CD14-positive monocyte (primary cell): Measurements from ENCODE around the gene CREG1. TPM values are rescaled to one million over a fixed set of nuclear protein-coding genes. Genes with fewer than 3 reads are reported as not detected.
A peak's percentile ranks its signal among the peaks of the same experiment; 100 is the strongest.

Source experiments
- DNase-seq, 3 donors: peaks; one replicate each; pipeline ENCODE4 v3.0.0-alpha.2; 2011 to 2022
- H2AFZ ChIP-seq: 2 replicates; pipeline ENCODE4 v1.6.0; 2012; ENCODE audit warnings: mild to moderate bottlenecking, low read depth, low read length, inconsistent platforms; ENCODE audit not compliant: insufficient read depth, poor library complexity, severe bottlenecking
- H3K27ac ChIP-seq, 2 donors: 1 replicate in 1 of 2; 2 replicates in 1 of 2; pipeline ENCODE4 v1.5.1; 2012 to 2013; ENCODE audit warnings: low read length in 2 of 2, control low read depth in 1 of 2, inconsistent platforms in 1 of 2, low read depth in 1 of 2, mild to moderate bottlenecking in 1 of 2
- H3K27me3 ChIP-seq, 2 donors: one replicate each; pipeline versions ENCODE4 v1.6.0 to v1.6.1; 2011 to 2013; ENCODE audit warnings: low read length in 2 of 2; ENCODE audit not compliant: control insufficient read depth in 2 of 2, insufficient read depth in 2 of 2
- H3K36me3 ChIP-seq, 2 donors: replicated peaks in 1 of 2; 1 replicate in 1 of 2; 2 replicates in 1 of 2; pipeline versions ENCODE4 v1.5.1 to v1.6.1; 2012 to 2013; ENCODE audit warnings: low read length in 2 of 2, control low read depth in 1 of 2, inconsistent platforms in 1 of 2, mild to moderate bottlenecking in 1 of 2; ENCODE audit not compliant: insufficient read depth in 2 of 2, control insufficient read depth in 1 of 2
- H3K4me1 ChIP-seq, 2 donors: 1 replicate in 1 of 2; 2 replicates in 1 of 2; pipeline versions ENCODE4 v1.5.1 to v1.6.1; 2012 to 2013; ENCODE audit warnings: low read length in 2 of 2, control low read depth in 1 of 2, inconsistent platforms in 1 of 2, mild to moderate bottlenecking in 1 of 2, moderate library complexity in 1 of 2; ENCODE audit not compliant: insufficient read depth in 2 of 2, control insufficient read depth in 1 of 2
- H3K4me2 ChIP-seq: replicated peaks from 2 replicates; pipeline ENCODE3; 2012; ENCODE audit warnings: low read length, moderate library complexity, mild to moderate bottlenecking; ENCODE audit not compliant: poor library complexity, severe bottlenecking; ENCODE audit errors: extremely low read depth
- H3K4me3 ChIP-seq, 3 experiments: fragments of 200-600 bp in 1 of 3; sonication (generic) in 1 of 3; replicated peaks in 1 of 3; 1 replicate in 2 of 3; 2 replicates in 1 of 3; pipeline ENCODE4 v1.5.1; 2011 to 2013; ENCODE audit warnings: low read length in 3 of 3, mild to moderate bottlenecking in 3 of 3, control low read depth in 2 of 3, low read depth in 2 of 3, inconsistent platforms in 1 of 3, moderate library complexity in 1 of 3
- H3K79me2 ChIP-seq: 2 replicates; pipeline ENCODE4 v1.6.0; 2012; ENCODE audit warnings: mild to moderate bottlenecking, control low read depth, inconsistent platforms, low read length, moderate library complexity; ENCODE audit not compliant: insufficient read depth
- H3K9ac ChIP-seq: 2 replicates; pipeline ENCODE4 v1.6.0; 2017; ENCODE audit warnings: low read length, mild to moderate bottlenecking; ENCODE audit not compliant: insufficient read depth, poor library complexity, severe bottlenecking
- H3K9me3 ChIP-seq, 2 donors: replicated peaks in 1 of 2; 1 replicate in 1 of 2; 2 replicates in 1 of 2; pipeline versions ENCODE4 v1.5.1 to v1.6.1; 2012 to 2013; ENCODE audit warnings: low read length in 2 of 2, control low read depth in 1 of 2; ENCODE audit not compliant: control insufficient read depth in 1 of 2, insufficient read depth in 1 of 2
- H4K20me1 ChIP-seq: 2 replicates; pipeline ENCODE4 v1.6.0; 2012; ENCODE audit warnings: mild to moderate bottlenecking, low read length, control low read depth, moderate library complexity; ENCODE audit not compliant: insufficient read depth
- H3K27ac Mint-ChIP-seq, 7 donors: one replicate each; pipeline ENCODE4 v1.8.0; 2020; ENCODE audit warnings: mild to moderate bottlenecking in 7 of 7, mixed read lengths in 7 of 7, moderate library complexity in 6 of 7, inconsistent platforms in 2 of 7
- H3K27me3 Mint-ChIP-seq, 3 donors: one replicate each; pipeline ENCODE4 v1.8.0; 2021 to 2022; ENCODE audit warnings: low read depth in 3 of 3, mild to moderate bottlenecking in 3 of 3, mixed read lengths in 3 of 3, moderate library complexity in 3 of 3, inconsistent platforms in 1 of 3
- H3K36me3 Mint-ChIP-seq, 2 donors: one replicate each; pipeline ENCODE4 v1.8.0; 2020; ENCODE audit warnings: mixed read lengths in 2 of 2, inconsistent platforms in 1 of 2, mild to moderate bottlenecking in 1 of 2
- H3K4me1 Mint-ChIP-seq: one replicate; pipeline ENCODE4 v1.8.0; 2020; ENCODE audit warnings: mild to moderate bottlenecking, mixed read lengths
- H3K4me3 Mint-ChIP-seq, 2 donors: one replicate each; pipeline ENCODE4 v1.8.0; 2020; ENCODE audit warnings: mild to moderate bottlenecking in 2 of 2, mixed read lengths in 2 of 2, moderate library complexity in 1 of 2
- H3K9me3 Mint-ChIP-seq, 7 donors: one replicate each; pipeline ENCODE4 v1.8.0; 2020 to 2022; ENCODE audit warnings: mixed read lengths in 7 of 7, mild to moderate bottlenecking in 6 of 7, moderate library complexity in 6 of 7, inconsistent platforms in 2 of 7
- CTCF ChIP-seq: fragments of 200-600 bp; IDR thresholded peaks from one replicate; pipeline ENCODE4 v1.8.0; 2022; ENCODE audit warnings: antibody characterized with exemption, mild to moderate bottlenecking
- WGBS: methylation state at CpG from one replicate; pipeline ENCODE4 v1.1.5; 2013; ENCODE audit warnings: missing lambda C conversion rate; ENCODE audit not compliant: insufficient coverage; 5-methylcytosine and 5-hydroxymethylcytosine counted together
- intact Hi-C, 2 donors: fragments of 100-400 bp; cut with micrococcal nuclease; formaldehyde crosslinking; loops; one replicate each; pipeline versions ENCODE4 v1.15.0 to v1.15.1; 2023
- polyA plus RNA-seq, 3 donors: library from polyadenylated mRNA; depleted of rRNA in 1 of 3; unstranded in 2 of 3; stranded (reverse) in 1 of 3; fragments of 300-500 nt in 2 of 3; fragments of >200 nt in 1 of 3; fragmentation: Illumina TruSeq in 2 of 3; gene quantifications; 1 replicate in 2 of 3; 2 replicates in 1 of 3; pipeline ENCODE4 v1.2.3, GENCODE V29; 2012 to 2021

CREG1 gene
- polyA plus RNA-seq, 3 donors = 150 to 309 (median 248) TPM

- H3K27ac ChIP-seq = no peak overlapping the region
- no peaks in the 10 kb centered on the region for H3K27me3 ChIP-seq
- peaks cover 6% of the 10 kb centered on the region for H3K4me1 Mint-ChIP-seq
- H3K36me3 Mint-ChIP-seq = no peaks in the 10 kb centered on the region
- no peaks in the 10 kb centered on the region for H4K20me1 ChIP-seq
- H3K9me3 ChIP-seq = no peaks in the 10 kb centered on the region
- H3K79me2 ChIP-seq = no peaks in the 10 kb centered on the region
- H3K4me2 ChIP-seq = no peak overlapping the region
- no peaks in the 10 kb centered on the region for H3K4me1 ChIP-seq
- no CpG with 5 or more reads among the region's 4 CpGs for WGBS
- no peak overlapping the region for H3K9ac ChIP-seq
- H3K4me3 ChIP-seq = no peak overlapping the region
- peaks cover 0 to 1% (median 0%) of the 10 kb centered on the region in 7 donors for H3K9me3 Mint-ChIP-seq
- intact Hi-C loops = no loop called here
- no peak for DNase-seq
- no peak overlapping the region for H3K4me3 Mint-ChIP-seq
- no peak overlapping the region for H3K27ac Mint-ChIP-seq
- no peak overlapping the region for H2AFZ ChIP-seq
- no peak for TF ChIP-seq CTCF
- H3K36me3 ChIP-seq = no peaks in the 10 kb centered on the region
- peaks cover 0 to 5% (median 3%) of the 10 kb centered on the region in 3 donors for H3K27me3 Mint-ChIP-seq
These were observed 53.2 kb downstream of the CREG1 start for GRCh38 chr1:167500283-167500860.

GRCh38 chr1:167499664-167500101 lies 53.9 kb downstream of the CREG1 start:
- TF ChIP-seq CTCF = no peak
- Mint-ChIP-seq H3K36me3 (no peaks in the 10 kb centered on the region), H3K27ac (peak overlapping the region in 1 of 7 donors; percentile 38), H3K4me3 (no peak overlapping the region), H3K27me3 (peaks cover 0 to 4% (median 3%) of the 10 kb centered on the region in 3 donors), H3K4me1 (peaks cover 6% of the 10 kb centered on the region), H3K9me3 (peaks cover 0 to 1% (median 0%) of the 10 kb centered on the region in 7 donors)
- no peak overlapping the region for H3K4me2 ChIP-seq
- no peaks in the 10 kb centered on the region for H3K79me2 ChIP-seq
- no peaks in the 10 kb centered on the region for H3K27me3 ChIP-seq
- H3K36me3 ChIP-seq = no peaks in the 10 kb centered on the region
- H3K4me1 ChIP-seq = no peaks in the 10 kb centered on the region
- no peak for DNase-seq
- H3K27ac ChIP-seq = no peak overlapping the region
- H3K9ac ChIP-seq = no peak overlapping the region
- H3K9me3 ChIP-seq = no peaks in the 10 kb centered on the region
- 7% methylated on average over 1 of the region's 3 CpGs for WGBS
- intact Hi-C loops = no loop called here
- H4K20me1 ChIP-seq = no peaks in the 10 kb centered on the region
- H2AFZ ChIP-seq = no peak overlapping the region
- no peak overlapping the region for H3K4me3 ChIP-seq
